HG02840 (cell line): ENCODE data around the gene LMX1B.

Experiments
- ATAC-seq: cut with Tn5 transposase; IDR thresholded peaks from one replicate; pipeline ENCODE4 v1.9.1; 2021; ENCODE audit warnings: mild to moderate bottlenecking, moderate library complexity, moderate number of reproducible peaks; ENCODE audit not compliant: unreplicated experiment, low FRiP score

Gene LMX1B

GRCh38 chr9:126617003-126617822 is 3.5 kb downstream of the LMX1B start:
- ATAC-seq, result no peak

- no peak for ATAC-seq
These were observed 4.1 kb downstream of the LMX1B start for GRCh38 chr9:126617823-126618165.

GRCh38 chr9:126618190-126618584 is 4.5 kb downstream of the LMX1B start:
- ATAC-seq, result no peak

GRCh38 chr9:126618585-126619360 is 5.0 kb downstream of the LMX1B start:
- ATAC-seq, result no peak

- no peak for ATAC-seq
These were observed 5.8 kb downstream of the LMX1B start for GRCh38 chr9:126619361-126620135.

- no peak for ATAC-seq
These were observed 6.8 kb downstream of the LMX1B start for GRCh38 chr9:126620478-126620877.

GRCh38 chr9:126621061-126621918 is 7.6 kb downstream of the LMX1B start:
- no peak for ATAC-seq

- no peak for ATAC-seq
These were observed 8.4 kb downstream of the LMX1B start for GRCh38 chr9:126621919-126622735.

GRCh38 chr9:126623314-126623666 is 9.6 kb downstream of the LMX1B start:
- ATAC-seq, result no peak

- ATAC-seq, result no peak
These were observed 10.1 kb downstream of the LMX1B start for GRCh38 chr9:126623667-126624478.

- ATAC-seq, result no peak
These were observed 10.7 kb downstream of the LMX1B start for GRCh38 chr9:126624479-126624826.

GRCh38 chr9:126624912-126625311 is 11.2 kb downstream of the LMX1B start:
- ATAC-seq, result no peak

- ATAC-seq, result no peak
These were observed 11.8 kb downstream of the LMX1B start for GRCh38 chr9:126625329-126626126.

GRCh38 chr9:126626127-126626925 is 12.6 kb downstream of the LMX1B start:
- ATAC-seq, result no peak

GRCh38 chr9:126626926-126627233 is 13.2 kb downstream of the LMX1B start:
- ATAC-seq, result no peak

GRCh38 chr9:126628146-126628545 is 14.4 kb downstream of the LMX1B start:
- ATAC-seq, result no peak

GRCh38 chr9:126628969-126629674 is 15.4 kb downstream of the LMX1B start:
- ATAC-seq, result no peak
